Sigmoid colon (tissue), 4 donors: ENCODE data around the gene BCAR3.

Experiments used
- CTCF ChIP-seq, 4 experiments: fragments of 450-650 bp in 3 of 4; fragments of 200-600 bp in 1 of 4; IDR thresholded peaks; one replicate each; pipeline ENCODE4 v1.5.1; 2016 to 2019; ENCODE audit warnings: antibody characterized with exemption in 4 of 4, mild to moderate bottlenecking in 3 of 4, moderate library complexity in 2 of 4
- EP300 ChIP-seq, 4 donors: sonication (generic); formaldehyde crosslinking; IDR thresholded peaks; one replicate each; pipeline ENCODE4 v1.6.1; 2017; ENCODE audit warnings: antibody characterized with exemption in 4 of 4
- POLR2A ChIP-seq, 2 donors: fragments of 450-650 bp; IDR thresholded peaks; one replicate each; pipeline ENCODE4 v1.6.1; 2016; ENCODE audit warnings: antibody characterized with exemption in 2 of 2, mild to moderate bottlenecking in 2 of 2, moderate library complexity in 2 of 2
- POLR2AphosphoS5 ChIP-seq, 4 donors: sonication (generic); formaldehyde crosslinking; IDR thresholded peaks; one replicate each; pipeline ENCODE4 v1.6.1; 2017; ENCODE audit warnings: antibody characterized with exemption in 4 of 4

GRCh38 chr1:93687542-93687941 lies 5.9 kb upstream of the BCAR3 start:
- TF ChIP-seq CTCF (IDR thresholded peaks at IDR 0.05) (no peak), POLR2A (IDR thresholded peaks at IDR 0.05) (no peak), EP300 (IDR thresholded peaks at IDR 0.05) (no peak), POLR2AphosphoS5 (IDR thresholded peaks at IDR 0.05) (no peak)
